IPS-20b (cell line): ENCODE data around the gene APRT.
"Not testable (repeated sequence)": the region's sequence is repeated elsewhere in the genome, so short reads cannot be mapped to it uniquely, and the experiment has no call there.

Experiments
- H3K27ac ChIP-seq: one replicate; pipeline ENCODE4 v1.5.1; 2013; ENCODE audit warnings: low read length
- H3K27me3 ChIP-seq: 2 replicates; pipeline ENCODE4 v1.6.1; 2013; ENCODE audit warnings: mild to moderate bottlenecking, low read length, inconsistent platforms; ENCODE audit not compliant: insufficient read depth
- H3K36me3 ChIP-seq: 2 replicates; pipeline ENCODE4 v1.6.1; 2013; ENCODE audit warnings: low read depth, mild to moderate bottlenecking, inconsistent platforms, low read length, moderate library complexity; ENCODE audit not compliant: insufficient read depth
- H3K4me1 ChIP-seq: 2 replicates; pipeline ENCODE4 v1.6.1; 2013; ENCODE audit warnings: mild to moderate bottlenecking, control low read depth, inconsistent platforms, low read length, moderate library complexity; ENCODE audit not compliant: insufficient read depth
- H3K4me3 ChIP-seq: 2 replicates; pipeline ENCODE4 v1.5.1; 2013; ENCODE audit warnings: mild to moderate bottlenecking, low read length, inconsistent platforms
- H3K9ac ChIP-seq: 2 replicates; pipeline ENCODE4 v1.6.1; 2013; ENCODE audit warnings: low read depth, mild to moderate bottlenecking, inconsistent platforms, low read length, moderate library complexity
- H3K9me3 ChIP-seq: 2 replicates; pipeline ENCODE4 v1.6.1; 2013; ENCODE audit warnings: mild to moderate bottlenecking, low read depth, low read length, inconsistent platforms; ENCODE audit not compliant: insufficient read depth

Gene APRT

GRCh38 chr16:88830258-88830657 is 18.5 kb upstream of the APRT start:
- Histone ChIP-seq H3K4me3 (no peak overlapping the region), H3K9me3 (no peaks in the 10 kb centered on the region), H3K4me1 (no peaks in the 10 kb centered on the region), H3K9ac (no peak overlapping the region), H3K36me3 (no peaks in the 10 kb centered on the region), H3K27ac (no peak overlapping the region), H3K27me3 (no peaks in the 10 kb centered on the region)

DNA sequence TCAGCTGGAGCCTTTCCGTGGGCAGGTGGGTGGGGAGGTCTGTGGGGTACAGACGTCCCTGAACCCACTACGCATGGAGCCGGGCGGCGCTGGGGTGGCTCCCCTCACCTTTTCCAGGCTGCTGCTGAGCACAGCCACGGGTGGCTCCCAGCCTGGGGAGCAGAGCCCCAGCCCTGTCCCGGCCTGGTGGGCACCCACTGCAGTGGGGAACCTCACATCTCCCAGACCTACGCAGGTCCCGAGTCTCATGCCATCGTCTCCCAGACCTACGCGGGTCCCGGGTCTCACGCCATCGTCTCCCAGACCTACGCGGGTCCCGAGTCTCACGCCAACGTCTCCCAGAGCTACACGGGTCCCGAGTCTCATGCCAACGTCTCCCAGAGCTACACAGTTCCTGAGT is 17.0 kb upstream of the APRT start:
- Histone ChIP-seq H3K27ac (no peak overlapping the region), H3K27me3 (no peaks in the 10 kb centered on the region), H3K36me3 (no peaks in the 10 kb centered on the region), H3K9ac (no peak overlapping the region), H3K9me3 (no peaks in the 10 kb centered on the region), H3K4me1 (no peaks in the 10 kb centered on the region), H3K4me3 (no peak overlapping the region)

GRCh38 chr16:88827727-88828126 is 16.0 kb upstream of the APRT start:
- Histone ChIP-seq H3K36me3 (no peaks in the 10 kb centered on the region), H3K9ac (no peak overlapping the region), H3K4me3 (no peak overlapping the region), H3K9me3 (no peaks in the 10 kb centered on the region), H3K4me1 (no peaks in the 10 kb centered on the region), H3K27ac (no peak overlapping the region), H3K27me3 (no peaks in the 10 kb centered on the region)

DNA sequence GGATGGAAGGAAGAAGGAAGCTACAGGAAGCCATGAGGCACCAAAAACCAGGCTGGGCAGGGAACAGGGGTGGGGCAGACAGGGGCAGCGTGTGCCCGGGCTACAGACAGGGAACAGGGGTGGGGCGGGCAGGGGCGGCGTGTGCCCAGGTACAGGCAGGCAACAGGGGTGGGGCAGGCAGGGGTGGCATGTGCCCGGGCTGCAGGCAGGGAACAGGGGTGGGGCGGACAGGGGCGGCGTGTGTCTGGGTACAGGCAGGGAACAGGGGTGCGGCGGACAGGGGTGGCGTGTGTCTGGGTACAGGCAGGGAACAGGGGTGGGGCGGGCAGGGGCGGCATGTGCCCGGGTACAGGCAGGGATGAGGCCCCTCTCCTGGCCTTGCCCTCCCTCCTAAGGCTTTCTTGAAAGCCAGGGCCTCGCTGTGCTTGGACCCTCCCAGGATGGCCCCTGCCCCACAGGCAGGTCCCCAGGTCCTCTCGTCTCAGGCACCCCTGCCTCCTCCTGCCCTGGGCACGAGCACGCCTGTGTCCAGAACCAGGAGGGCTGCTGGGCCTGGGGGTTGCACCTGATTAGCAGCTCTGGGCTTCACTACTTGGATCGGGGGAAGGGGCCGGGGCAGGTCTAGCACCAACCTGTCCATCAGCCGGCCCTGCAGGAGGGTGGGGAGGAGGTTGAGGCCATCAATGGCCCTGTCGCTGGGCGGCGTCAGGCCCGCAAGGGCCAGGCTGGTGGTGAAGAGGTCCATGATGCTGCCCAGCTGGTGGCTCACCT is 14.5 kb upstream of the APRT start:
- Histone ChIP-seq H3K27ac (no peak overlapping the region), H3K27me3 (no peaks in the 10 kb centered on the region), H3K4me3 (no peak overlapping the region), H3K9ac (no peak overlapping the region), H3K9me3 (no peaks in the 10 kb centered on the region), H3K36me3 (no peaks in the 10 kb centered on the region), H3K4me1 (no peaks in the 10 kb centered on the region)

GRCh38 chr16:88825146-88825545 is 13.4 kb upstream of the APRT start:
- Histone ChIP-seq H3K4me3 (no peak overlapping the region), H3K36me3 (no peaks in the 10 kb centered on the region), H3K27me3 (no peaks in the 10 kb centered on the region), H3K27ac (no peak overlapping the region), H3K9ac (no peak overlapping the region), H3K9me3 (no peaks in the 10 kb centered on the region), H3K4me1 (no peaks in the 10 kb centered on the region)

DNA sequence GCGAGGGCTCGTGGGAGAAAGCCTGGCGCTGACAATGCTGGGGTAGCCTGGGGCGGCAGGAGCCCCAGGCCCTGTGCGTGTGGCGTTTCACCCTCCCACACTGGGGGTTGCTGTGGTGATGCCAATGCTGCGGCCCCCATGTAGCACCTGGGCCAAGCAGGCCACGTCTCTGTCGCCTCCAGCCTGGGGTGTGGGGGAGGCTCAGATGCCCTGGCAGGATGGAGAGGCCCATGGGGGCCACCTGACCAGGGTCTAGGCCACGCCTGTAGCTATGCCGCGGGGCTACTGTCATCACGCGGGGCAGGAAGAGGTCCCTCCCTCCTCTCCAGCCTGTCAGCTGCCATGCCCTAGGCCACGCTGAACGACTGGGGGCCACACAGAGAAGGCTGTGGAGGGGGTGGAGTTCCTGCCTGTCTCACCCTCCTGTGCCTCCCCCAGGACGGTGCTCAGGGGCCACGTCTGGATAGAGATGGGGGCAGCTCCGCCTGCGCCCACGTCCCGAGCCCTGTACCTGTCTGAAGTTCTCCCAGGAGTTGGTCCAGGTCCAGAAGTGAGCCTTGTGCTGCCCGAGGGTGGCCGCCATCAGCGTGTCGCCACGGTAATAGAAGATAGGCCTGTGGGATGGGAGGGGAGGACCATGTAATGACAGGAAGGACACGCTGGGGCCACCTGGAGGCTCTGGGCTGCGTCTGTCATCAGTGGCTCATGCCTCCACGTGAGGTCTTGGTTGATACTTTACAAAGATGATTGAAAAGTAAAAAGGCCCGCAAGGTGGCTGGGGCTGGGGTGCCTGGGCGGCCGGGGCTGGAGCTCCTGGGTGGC is 12.7 kb upstream of the APRT start:
- H3K27me3 ChIP-seq = no peaks in the 10 kb centered on the region
- no peak overlapping the region for H3K4me3 ChIP-seq
- no peaks in the 10 kb centered on the region for H3K4me1 ChIP-seq
- no peaks in the 10 kb centered on the region for H3K36me3 ChIP-seq
- no peak overlapping the region for H3K27ac ChIP-seq
- no peaks in the 10 kb centered on the region for H3K9me3 ChIP-seq
- H3K9ac ChIP-seq = no peak overlapping the region

GRCh38 chr16:88823646-88824045 is 11.9 kb upstream of the APRT start:
- H3K36me3 ChIP-seq, H3K27ac ChIP-seq, H3K4me3 ChIP-seq: not testable (repeated sequence)

GRCh38 chr16:88822281-88823040 is 10.7 kb upstream of the APRT start:
- Histone ChIP-seq H3K9ac (no peak overlapping the region), H3K36me3 (no peaks in the 10 kb centered on the region), H3K4me1 (no peaks in the 10 kb centered on the region), H3K27ac (no peak overlapping the region), H3K9me3 (no peaks in the 10 kb centered on the region), H3K27me3 (no peaks in the 10 kb centered on the region), H3K4me3 (no peak overlapping the region)

More at GRCh38 chr16:88823646-88824045, 11.9 kb upstream of the APRT start:
- not testable (repeated sequence) for H3K4me1 ChIP-seq, H3K27me3 ChIP-seq, H3K9ac ChIP-seq, H3K9me3 ChIP-seq

- Histone ChIP-seq H3K27ac (no peak overlapping the region), H3K36me3 (no peaks in the 10 kb centered on the region), H3K4me3 (no peak overlapping the region), H3K9ac (no peak overlapping the region), H3K27me3 (no peaks in the 10 kb centered on the region), H3K9me3 (no peaks in the 10 kb centered on the region), H3K4me1 (no peaks in the 10 kb centered on the region)
These were observed 9.6 kb upstream of the APRT start for GRCh38 chr16:88821168-88821850.

GRCh38 chr16:88820385-88821025 is 8.8 kb upstream of the APRT start:
- Histone ChIP-seq H3K27ac (no peak overlapping the region), H3K9me3 (no peaks in the 10 kb centered on the region), H3K4me1 (no peaks in the 10 kb centered on the region), H3K9ac (no peak overlapping the region), H3K27me3 (no peaks in the 10 kb centered on the region), H3K36me3 (no peaks in the 10 kb centered on the region), H3K4me3 (no peak overlapping the region)

- H3K4me3 ChIP-seq = no peak overlapping the region
- no peak overlapping the region for H3K27ac ChIP-seq
- no peaks in the 10 kb centered on the region for H3K27me3 ChIP-seq
- H3K9ac ChIP-seq = no peak overlapping the region
- H3K36me3 ChIP-seq = no peaks in the 10 kb centered on the region
- no peaks in the 10 kb centered on the region for H3K9me3 ChIP-seq
- no peaks in the 10 kb centered on the region for H3K4me1 ChIP-seq
These were observed 7.4 kb upstream of the APRT start for GRCh38 chr16:88819126-88819525.
